Measurements from ENCODE around the gene ZNRF2.

Gene ZNRF2

GRCh38 chr7:30412782-30413504 lies 128.5 kb downstream of the ZNRF2 start:
- no peak for DNase-seq

- no peak for DNase-seq
Measured at GRCh38 chr7:30413864-30414263, 129.5 kb downstream of the ZNRF2 start.

Measured in femur (tissue), 1 donor.